CD4-positive, alpha-beta T cell (primary cell): ENCODE data around the gene REN. TPM values are rescaled to one million over a fixed set of nuclear protein-coding genes. Genes with fewer than 3 reads are reported as not detected.

Experiments used
- ATAC-seq: fragments of 200-7000 bp; cut with Tn5 transposase; one replicate; pipeline ENCODE4 v1.10.0; 2022; ENCODE audit warnings: mild to moderate bottlenecking; ENCODE audit not compliant: poor library complexity
- CTCF ChIA-PET: fragments of 350-600 bp; sonication (Branson Sonifier 250); formaldehyde crosslinking; loops from one replicate; lab custom pipeline; 2021; ENCODE audit warnings: antibody characterized with exemption, inconsistent platforms; lab: Charles Lee
- POLR2A ChIA-PET: fragments of 350-600 bp; sonication (Branson Sonifier 250); formaldehyde crosslinking; loops from one replicate; lab custom pipeline; 2021; ENCODE audit warnings: antibody characterized with exemption, inconsistent platforms; lab: Charles Lee
- DNase-seq, 14 experiments: peaks; one replicate each; pipeline ENCODE4 v3.0.0-alpha.2; 2013 to 2020; ENCODE audit warnings: mixed read lengths in 2 of 14
- H3K27ac ChIP-seq, 2 donors: one replicate each; pipeline versions ENCODE4 v1.5.1 to v1.7.0; 2013; ENCODE audit warnings: low read length in 2 of 2, low read depth in 1 of 2, mild to moderate bottlenecking in 1 of 2
- H3K27me3 ChIP-seq, 2 experiments: 1 replicate in 1 of 2; 2 replicates in 1 of 2; pipeline versions ENCODE4 v1.6.1 to v1.7.0; 2013; ENCODE audit warnings: low read length in 2 of 2, control low read depth in 1 of 2, mild to moderate bottlenecking in 1 of 2, moderate library complexity in 1 of 2; ENCODE audit not compliant: insufficient read depth in 2 of 2, control insufficient read depth in 1 of 2
- H3K36me3 ChIP-seq: one replicate; pipeline ENCODE4 v1.6.1; 2013; ENCODE audit warnings: low read length, control low read depth; ENCODE audit not compliant: insufficient read depth
- H3K4me1 ChIP-seq: one replicate; pipeline ENCODE4 v1.6.1; 2013; ENCODE audit warnings: low read length, control low read depth; ENCODE audit not compliant: insufficient read depth
- H3K4me3 ChIP-seq: one replicate; pipeline ENCODE4 v1.5.1; 2013; ENCODE audit warnings: mild to moderate bottlenecking, low read length, moderate library complexity
- H3K9me3 ChIP-seq, 2 experiments: 1 replicate in 1 of 2; 2 replicates in 1 of 2; pipeline versions ENCODE4 v1.6.1 to v1.7.0; 2013; ENCODE audit warnings: low read length in 2 of 2, mild to moderate bottlenecking in 2 of 2, control low read depth in 1 of 2, moderate library complexity in 1 of 2; ENCODE audit not compliant: control insufficient read depth in 1 of 2, insufficient read depth in 1 of 2
- H3K27ac Mint-ChIP-seq: one replicate; pipeline ENCODE4 v1.8.0; 2020; ENCODE audit warnings: mixed read lengths
- H3K27me3 Mint-ChIP-seq: one replicate; pipeline ENCODE4 v1.8.0; 2021; ENCODE audit warnings: mixed read lengths
- H3K36me3 Mint-ChIP-seq: one replicate; pipeline ENCODE4 v1.8.0; 2021; ENCODE audit warnings: low read depth, mixed read lengths
- H3K4me1 Mint-ChIP-seq: one replicate; pipeline ENCODE4 v1.8.0; 2021; ENCODE audit warnings: low read depth, mixed read lengths
- H3K4me3 Mint-ChIP-seq: one replicate; pipeline ENCODE4 v1.8.0; 2020; ENCODE audit warnings: mild to moderate bottlenecking, mixed read lengths
- H3K9me3 Mint-ChIP-seq: one replicate; pipeline ENCODE4 v1.8.0; 2020; ENCODE audit warnings: mixed read lengths
- intact Hi-C, 2 experiments: fragments of 100-400 bp; cut with DNase I in 1 of 2; cut with micrococcal nuclease in 1 of 2; formaldehyde crosslinking; loops; one replicate each; pipeline versions ENCODE4 v1.15.1 to v1.9.0; 2023 to 2025; cut with DNase I, micrococcal nuclease
- total RNA-seq, 174 experiments: library from RNA in 2 of 174; stranded (reverse) in 2 of 174; gene quantifications; one replicate each; pipeline ENCODE4 v1.2.3 and lab custom pipeline; 2021 to 2026
- TF ChIP-seq, protein P1 (sequence below): fragments of 200-600 bp; IDR thresholded peaks from one replicate; pipeline ENCODE4 v1.8.0; 2022; ENCODE audit warnings: antibody characterized with exemption, mild to moderate bottlenecking

The REN gene
- total RNA-seq, 2 experiments from 2014 or later: not detected

GRCh38 chr1:204139952-204140351, 26.2 kb downstream of the REN start:
- TF ChIP-seq, protein P1, sequence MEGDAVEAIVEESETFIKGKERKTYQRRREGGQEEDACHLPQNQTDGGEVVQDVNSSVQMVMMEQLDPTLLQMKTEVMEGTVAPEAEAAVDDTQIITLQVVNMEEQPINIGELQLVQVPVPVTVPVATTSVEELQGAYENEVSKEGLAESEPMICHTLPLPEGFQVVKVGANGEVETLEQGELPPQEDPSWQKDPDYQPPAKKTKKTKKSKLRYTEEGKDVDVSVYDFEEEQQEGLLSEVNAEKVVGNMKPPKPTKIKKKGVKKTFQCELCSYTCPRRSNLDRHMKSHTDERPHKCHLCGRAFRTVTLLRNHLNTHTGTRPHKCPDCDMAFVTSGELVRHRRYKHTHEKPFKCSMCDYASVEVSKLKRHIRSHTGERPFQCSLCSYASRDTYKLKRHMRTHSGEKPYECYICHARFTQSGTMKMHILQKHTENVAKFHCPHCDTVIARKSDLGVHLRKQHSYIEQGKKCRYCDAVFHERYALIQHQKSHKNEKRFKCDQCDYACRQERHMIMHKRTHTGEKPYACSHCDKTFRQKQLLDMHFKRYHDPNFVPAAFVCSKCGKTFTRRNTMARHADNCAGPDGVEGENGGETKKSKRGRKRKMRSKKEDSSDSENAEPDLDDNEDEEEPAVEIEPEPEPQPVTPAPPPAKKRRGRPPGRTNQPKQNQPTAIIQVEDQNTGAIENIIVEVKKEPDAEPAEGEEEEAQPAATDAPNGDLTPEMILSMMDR: no peak
- H3K27ac Mint-ChIP-seq: no peak overlapping the region

DNA sequence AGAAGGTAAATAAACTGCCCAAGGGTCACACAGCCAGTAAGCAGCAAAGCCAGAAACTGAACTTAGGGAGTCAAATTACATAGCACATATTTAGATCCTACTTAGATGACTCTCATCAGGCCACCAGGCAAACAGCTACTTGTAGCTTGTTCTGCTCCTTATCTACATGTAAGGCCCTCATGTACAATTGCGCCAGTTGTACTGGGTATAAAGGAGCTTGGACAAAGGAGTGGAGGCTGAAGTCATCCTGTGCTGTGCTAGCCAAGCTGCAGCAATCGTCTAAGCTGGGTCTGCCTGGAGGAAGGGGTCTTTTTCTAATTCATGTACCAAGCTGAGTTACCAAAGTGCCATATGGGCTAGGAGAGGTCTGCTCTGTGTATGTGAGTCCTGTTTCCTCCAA, 27.0 kb downstream of the REN start:
- ChIA-PET CTCF (interaction anchor here (0.7 kb wide), 1 partner anchor 39 kb away, joined by 4 read pairs; no protein-coding TSS in a partner anchor), POLR2A (no interaction called here)
- no peak for ATAC-seq
- Mint-ChIP-seq H3K27me3 (no peaks in the 10 kb centered on the region), H3K4me3 (no peak overlapping the region), H3K4me1 (no peaks in the 10 kb centered on the region), H3K27ac (no peak overlapping the region), H3K9me3 (no peaks in the 10 kb centered on the region), H3K36me3 (peaks cover 9% of the 10 kb centered on the region)
- no peak for DNase-seq
- TF ChIP-seq, protein P1: no peak
- Histone ChIP-seq H3K27ac (no peak overlapping the region), H3K27me3 (no peaks in the 10 kb centered on the region), H3K9me3 (no peaks in the 10 kb centered on the region), H3K36me3 (peaks cover 3% of the 10 kb centered on the region), H3K4me1 (no peaks in the 10 kb centered on the region), H3K4me3 (no peak overlapping the region)
- intact Hi-C loops: no loop called here

More at GRCh38 chr1:204139952-204140351, 26.2 kb downstream of the REN start:
- Mint-ChIP-seq H3K4me3 (no peak overlapping the region), H3K4me1 (no peaks in the 10 kb centered on the region), H3K9me3 (no peaks in the 10 kb centered on the region), H3K36me3 (peaks cover 9% of the 10 kb centered on the region), H3K27me3 (no peaks in the 10 kb centered on the region)
- H3K36me3 ChIP-seq: peaks cover 3% of the 10 kb centered on the region
- H3K27me3 ChIP-seq: no peaks in the 10 kb centered on the region
- CTCF ChIA-PET: no interaction called here
- H3K9me3 ChIP-seq: no peaks in the 10 kb centered on the region
- no peak overlapping the region for H3K4me3 ChIP-seq
- no peaks in the 10 kb centered on the region for H3K4me1 ChIP-seq
- DNase-seq: no peak
- no peak for ATAC-seq
- intact Hi-C loops: no loop called here
- POLR2A ChIA-PET: no interaction called here
- H3K27ac ChIP-seq: no peak overlapping the region

DNA sequence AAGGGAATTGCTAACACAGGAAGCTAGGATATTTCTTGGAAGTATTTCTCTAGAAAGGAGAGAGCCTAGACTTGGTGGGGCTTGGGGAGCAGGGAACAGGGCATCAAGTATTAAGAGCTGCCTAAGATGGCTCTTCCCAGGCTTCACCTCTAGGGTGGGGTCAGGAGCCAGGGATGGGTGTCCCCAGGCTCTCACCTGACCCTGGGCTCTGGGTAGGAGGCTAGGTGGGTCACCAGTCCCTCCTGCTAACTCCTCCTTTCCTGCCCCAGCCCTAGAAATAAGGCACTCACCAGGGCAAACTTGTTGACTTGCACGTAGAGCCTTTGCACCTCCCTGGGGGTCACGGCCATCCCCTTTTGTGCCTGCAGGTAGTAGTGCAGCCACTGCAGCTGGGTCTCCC, 29.3 kb downstream of the REN start:
- Mint-ChIP-seq H3K4me1 (no peaks in the 10 kb centered on the region), H3K36me3 (peaks cover 9% of the 10 kb centered on the region), H3K27me3 (no peaks in the 10 kb centered on the region), H3K4me3 (no peak overlapping the region), H3K9me3 (no peaks in the 10 kb centered on the region), H3K27ac (no peak overlapping the region)
- ChIA-PET POLR2A (no interaction called here), CTCF (interaction anchor here (0.7 kb wide), 1 partner anchor 100 kb away, joined by 3 read pairs; no protein-coding TSS in a partner anchor)
- Histone ChIP-seq H3K27me3 (no peaks in the 10 kb centered on the region), H3K4me1 (no peaks in the 10 kb centered on the region), H3K9me3 (no peaks in the 10 kb centered on the region), H3K27ac (no peak overlapping the region), H3K36me3 (peaks cover 3% of the 10 kb centered on the region), H3K4me3 (no peak overlapping the region)
- no peak for DNase-seq
- intact Hi-C loops: no loop called here
- no peak for ATAC-seq
- TF ChIP-seq, protein P1: no peak
